HL-60 (cell line): ENCODE data around the gene FBXL7.

ENCODE experiments used
- DNase-seq, 2 experiments: peaks; one replicate each; pipeline ENCODE4 v3.0.0-alpha.2; 2010 to 2020; ENCODE audit warnings: low read depth in 1 of 2, low spot score in 1 of 2
- H3K27ac ChIP-seq: fragments of 250-450 bp; sonication (Bioruptor Pico); replicated peaks from 2 replicates; pipeline ENCODE4 v1.5.1; 2020; ENCODE audit warnings: mild to moderate bottlenecking, moderate library complexity
- H3K27me3 ChIP-seq: fragments of 250-450 bp; sonication (Bioruptor Pico); 2 replicates; pipeline ENCODE4 v1.5.1; 2021; ENCODE audit warnings: mild to moderate bottlenecking, moderate library complexity; ENCODE audit not compliant: insufficient read depth, poor library complexity, severe bottlenecking
- H3K4me3 ChIP-seq: replicated peaks from 2 replicates; pipeline ENCODE4 v1.5.1; 2011; ENCODE audit warnings: mild to moderate bottlenecking, control low read depth, low read length; ENCODE audit not compliant: insufficient read depth
- CTCF ChIP-seq: IDR thresholded peaks from one replicate; pipeline ENCODE4 v1.5.1; 2011; ENCODE audit warnings: low read length, control low read depth, inconsistent platforms; ENCODE audit not compliant: insufficient read depth
- GABPA ChIP-seq: IDR thresholded peaks from 2 replicates; pipeline ENCODE4 v1.6.1; 2012; ENCODE audit warnings: low read depth
- POLR2AphosphoS5 ChIP-seq: IDR thresholded peaks from 2 replicates; pipeline ENCODE4 v1.6.1; 2012; ENCODE audit warnings: low read depth
- REST ChIP-seq: IDR thresholded peaks from 2 replicates; pipeline ENCODE4 v1.6.1; 2012; ENCODE audit warnings: low read depth; ENCODE audit not compliant: insufficient replicate concordance
- SPI1 ChIP-seq: IDR thresholded peaks from 2 replicates; pipeline ENCODE4 v1.6.1; 2012; ENCODE audit warnings: low read depth, mild to moderate bottlenecking, borderline replicate concordance

Gene FBXL7

GRCh38 chr5:15669826-15670225 is 169.8 kb downstream of the FBXL7 start:
- TF ChIP-seq GABPA = no peak
- TF ChIP-seq SPI1 = no peak
- no peak for TF ChIP-seq CTCF
- no peak for TF ChIP-seq POLR2AphosphoS5
- H3K27ac ChIP-seq = no peak overlapping the region
- H3K27me3 ChIP-seq = no peaks in the 10 kb centered on the region
- no peak for DNase-seq
- no peak overlapping the region for H3K4me3 ChIP-seq

DNA sequence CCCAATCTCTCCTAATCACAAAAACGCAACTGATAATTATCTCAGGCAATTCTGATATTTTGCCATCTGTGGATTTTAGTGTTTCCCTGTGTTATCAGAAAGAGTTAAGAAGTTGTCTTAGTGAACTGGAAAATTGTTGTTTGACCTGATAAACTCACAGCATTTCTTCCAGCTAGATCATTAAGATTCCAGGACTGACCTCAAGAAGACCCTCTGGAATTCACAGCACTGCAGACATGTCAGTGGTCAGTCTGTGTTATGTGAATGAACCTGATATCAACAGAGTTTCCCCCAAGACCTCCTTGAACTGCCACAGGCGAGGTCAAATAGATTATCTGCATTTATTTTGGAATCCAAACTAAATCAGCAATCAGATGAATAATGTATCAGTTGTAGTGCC is 174.7 kb downstream of the FBXL7 start:
- TF ChIP-seq POLR2AphosphoS5 (no peak), SPI1 (no peak), REST (no peak), GABPA (no peak), CTCF (no peak)
- Histone ChIP-seq H3K27ac (no peak overlapping the region), H3K4me3 (no peak overlapping the region), H3K27me3 (no peaks in the 10 kb centered on the region)
- DNase-seq = no peak

DNA sequence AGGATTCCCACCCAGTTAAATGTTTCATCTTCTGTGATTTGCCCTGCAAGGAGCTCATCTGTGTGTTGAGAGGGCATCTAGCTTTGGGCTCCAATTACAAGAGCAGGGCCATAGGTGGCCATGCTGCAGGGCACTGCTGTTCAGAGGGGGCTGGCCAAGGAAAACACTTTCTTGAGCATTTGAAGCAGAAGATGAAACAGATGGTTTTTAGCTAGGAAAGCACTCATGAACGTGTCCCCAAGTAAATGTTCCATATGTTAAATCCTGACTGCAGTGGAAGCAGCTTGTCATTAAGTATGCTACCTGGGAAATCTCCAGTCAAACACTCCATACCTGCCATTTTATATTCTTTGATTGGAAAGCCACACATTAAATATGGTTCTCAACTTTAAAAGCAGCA is 176.6 kb downstream of the FBXL7 start:
- Histone ChIP-seq H3K4me3 (no peak overlapping the region), H3K27me3 (no peaks in the 10 kb centered on the region), H3K27ac (no peak overlapping the region)
- no peak for DNase-seq
- TF ChIP-seq POLR2AphosphoS5 = no peak
- TF ChIP-seq GABPA = no peak
- TF ChIP-seq REST = no peak
- TF ChIP-seq SPI1 = no peak
- no peak for TF ChIP-seq CTCF

- Histone ChIP-seq H3K27ac (no peak overlapping the region), H3K4me3 (no peak overlapping the region), H3K27me3 (no peaks in the 10 kb centered on the region)
- no peak for TF ChIP-seq CTCF
- no peak for TF ChIP-seq GABPA
- TF ChIP-seq REST = no peak
- no peak for TF ChIP-seq SPI1
- no peak for TF ChIP-seq POLR2AphosphoS5
- no peak for DNase-seq
Observed at GRCh38 chr5:15679161-15679560, 179.2 kb downstream of the FBXL7 start.
